HL-60 (cell line): ENCODE measurements around the gene CASP3.

ENCODE experiments used
- DNase-seq, 2 experiments: peaks; one replicate each; pipeline ENCODE4 v3.0.0-alpha.2; 2010 to 2020; ENCODE audit warnings: low read depth in 1 of 2, low spot score in 1 of 2
- H3K27ac ChIP-seq: fragments of 250-450 bp; sonication (Bioruptor Pico); replicated peaks from 2 replicates; pipeline ENCODE4 v1.5.1; 2020; ENCODE audit warnings: mild to moderate bottlenecking, moderate library complexity
- H3K27me3 ChIP-seq: fragments of 250-450 bp; sonication (Bioruptor Pico); 2 replicates; pipeline ENCODE4 v1.5.1; 2021; ENCODE audit warnings: mild to moderate bottlenecking, moderate library complexity; ENCODE audit not compliant: insufficient read depth, poor library complexity, severe bottlenecking
- H3K4me3 ChIP-seq: replicated peaks from 2 replicates; pipeline ENCODE4 v1.5.1; 2011; ENCODE audit warnings: mild to moderate bottlenecking, control low read depth, low read length; ENCODE audit not compliant: insufficient read depth
- CTCF ChIP-seq: IDR thresholded peaks from one replicate; pipeline ENCODE4 v1.5.1; 2011; ENCODE audit warnings: low read length, control low read depth, inconsistent platforms; ENCODE audit not compliant: insufficient read depth
- GABPA ChIP-seq: IDR thresholded peaks from 2 replicates; pipeline ENCODE4 v1.6.1; 2012; ENCODE audit warnings: low read depth
- POLR2AphosphoS5 ChIP-seq: IDR thresholded peaks from 2 replicates; pipeline ENCODE4 v1.6.1; 2012; ENCODE audit warnings: low read depth
- REST ChIP-seq: IDR thresholded peaks from 2 replicates; pipeline ENCODE4 v1.6.1; 2012; ENCODE audit warnings: low read depth; ENCODE audit not compliant: insufficient replicate concordance
- SPI1 ChIP-seq: IDR thresholded peaks from 2 replicates; pipeline ENCODE4 v1.6.1; 2012; ENCODE audit warnings: low read depth, mild to moderate bottlenecking, borderline replicate concordance
- long read RNA-seq: library from polyadenylated mRNA; unstranded; transcript quantifications from one replicate; pipeline ENCODE4 v2.0.0, GENCODE V29; 2020

CASP3 gene
- long read RNA-seq, transcript CASP3-206 (7 exons, 2,540 nt) = major isoform, 91 of 159 reads
- long read RNA-seq, transcript CASP3-201 (8 exons, 2,673 nt) = minor isoform, 46 of 159 reads
- long read RNA-seq, partial matches to known transcripts = 5 of 159 reads
- long read RNA-seq, other reads (novel, unspliced or antisense) = 15 of 159 reads

DNA sequence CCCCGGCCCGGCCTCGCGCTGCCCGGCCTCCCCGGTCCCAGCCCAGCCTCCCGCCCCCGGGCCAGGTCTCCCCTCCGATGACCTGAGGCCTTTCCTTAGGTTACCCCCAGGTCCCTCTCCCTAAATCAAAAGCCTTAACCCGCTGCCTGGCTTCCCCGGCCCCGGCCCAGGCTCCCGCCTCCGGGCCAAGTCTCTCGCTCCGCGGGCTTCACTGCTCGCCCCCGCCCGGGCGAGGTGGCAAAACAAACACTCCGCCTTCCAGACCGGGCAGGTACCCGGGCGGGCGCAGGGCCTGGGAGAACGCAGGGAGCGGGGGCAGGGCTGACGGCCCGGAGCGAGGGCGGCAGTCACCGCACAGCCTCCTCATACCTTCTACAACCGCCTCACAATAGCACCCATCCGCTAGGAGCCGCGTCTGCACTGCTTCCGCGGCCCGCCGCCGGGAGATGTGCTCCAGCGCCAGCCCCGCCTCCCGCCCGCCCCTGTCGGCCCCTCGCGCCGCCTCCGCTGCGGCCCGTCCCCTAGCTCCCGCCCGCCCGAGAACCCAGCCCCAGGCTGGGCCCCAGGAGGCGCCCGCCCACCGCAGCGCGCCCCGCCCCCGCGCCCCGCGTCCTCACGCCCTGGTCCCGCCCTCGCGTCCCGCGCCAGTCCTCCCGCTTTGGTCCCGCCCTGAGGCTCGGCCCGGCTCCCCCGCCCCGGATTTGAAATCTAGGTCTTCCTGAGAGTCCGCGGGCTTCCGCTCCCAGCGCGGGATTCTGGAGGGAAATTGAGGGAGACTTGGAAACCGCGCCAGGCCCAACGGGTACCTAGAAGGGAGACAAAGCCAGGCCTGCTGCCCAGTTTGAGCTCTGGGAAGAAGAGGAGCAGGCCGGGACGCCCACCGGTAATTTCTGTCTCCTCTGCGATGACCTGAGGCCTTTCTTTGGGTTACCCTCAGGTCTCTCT lies at the start of gene CASP3, which contains the start of gene PRIMPOL:
TSS of gene CASP3 (minus strand) at position 422 of the 945 bp plus-strand sequence. CDS start 10,994 bp downstream, outside the sequence.
TSS of gene PRIMPOL (plus strand) at position 713 of the 945 bp plus-strand sequence. CDS start 7,403 bp downstream, outside the sequence.
- Histone ChIP-seq H3K27me3 (no peaks in the 10 kb centered on the region), H3K27ac (peak within 1 kb of the TSS; percentile 88), H3K4me3 (peak within 1 kb of the TSS; percentile 78)
- peak; percentile 72 to 96 for DNase-seq
- peak; percentile 77; the same call in 1 of the 2 replicates for TF ChIP-seq POLR2AphosphoS5
- peak; percentile 45; the same call in 1 of the 2 replicates for TF ChIP-seq GABPA
- TF ChIP-seq SPI1 = no peak
- TF ChIP-seq CTCF = no peak
- no peak for TF ChIP-seq REST

DNA sequence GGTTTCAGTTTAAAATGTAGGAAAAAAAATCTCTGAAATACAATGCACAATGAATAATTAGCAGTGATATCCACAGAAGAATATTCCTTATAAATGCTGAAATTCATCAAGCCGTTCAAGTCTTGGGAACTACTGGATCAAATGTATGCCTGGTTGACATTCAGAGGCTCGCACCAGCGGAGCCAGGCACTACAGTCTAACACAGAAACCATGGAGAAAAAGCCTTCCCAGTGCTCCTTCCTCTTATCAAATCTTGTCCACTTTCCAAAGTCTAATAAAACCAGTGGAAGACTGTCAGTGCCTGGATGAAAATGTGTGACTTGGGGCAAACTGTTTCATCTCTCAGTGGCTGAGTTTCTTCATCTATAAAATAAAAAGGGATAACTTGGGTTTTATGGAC lies 48.7 kb upstream of the CASP3 start:
- no peak for DNase-seq
- Histone ChIP-seq H3K27ac (no peak overlapping the region), H3K4me3 (no peak overlapping the region), H3K27me3 (no peaks in the 10 kb centered on the region)
- no peak for TF ChIP-seq REST
- TF ChIP-seq POLR2AphosphoS5 = no peak
- no peak for TF ChIP-seq CTCF
- TF ChIP-seq GABPA = no peak
- no peak for TF ChIP-seq SPI1

DNA sequence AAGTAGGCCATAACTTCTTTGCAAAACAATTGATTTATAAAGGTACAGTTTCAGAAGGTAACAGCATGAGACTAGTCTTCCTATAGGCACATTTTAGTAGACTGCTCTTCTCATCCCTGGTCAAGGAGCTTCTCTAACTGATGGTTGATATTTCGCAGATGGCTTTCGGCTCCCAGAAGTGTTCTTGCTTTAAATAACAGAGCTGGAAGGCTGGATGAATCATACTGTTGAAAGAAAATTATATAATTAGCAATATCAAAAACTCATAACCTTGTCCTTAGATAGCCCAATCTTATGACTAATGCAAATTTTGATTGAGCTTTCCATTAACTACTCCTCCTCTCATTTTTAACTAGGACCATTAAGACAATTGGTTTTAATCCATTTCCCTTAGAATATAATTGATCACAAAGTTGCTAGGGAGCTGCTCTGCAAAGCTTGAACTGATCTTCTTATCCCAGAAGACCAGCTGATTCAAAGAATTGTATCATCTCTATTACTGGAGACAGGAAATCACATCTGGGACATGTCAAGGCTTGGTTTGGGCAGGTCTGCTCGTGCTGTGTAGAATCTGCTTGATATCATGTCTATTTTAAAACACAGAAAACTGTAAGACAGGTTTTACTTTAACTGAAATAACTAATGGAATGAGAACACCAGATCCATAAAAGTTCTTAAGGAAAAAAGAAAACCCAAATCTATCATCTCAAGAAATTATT lies 46.1 kb upstream of the CASP3 start:
- no peak overlapping the region for H3K27ac ChIP-seq
- no peak for DNase-seq
- H3K4me3 ChIP-seq = no peak overlapping the region
- no peaks in the 10 kb centered on the region for H3K27me3 ChIP-seq
- TF ChIP-seq POLR2AphosphoS5 (no peak), GABPA (no peak), SPI1 (no peak), CTCF (no peak), REST (no peak)
